Hematopoietic multipotent progenitor cell treated with erythropoietin and hydrocortisone succinate and interleukin-3 and kit ligand, for 4 days (in vitro differentiated cells): ENCODE results near the gene RIMKLA.
A peak's percentile ranks its signal among the peaks of the same experiment; 100 is the strongest.

ENCODE experiments used
- DNase-seq: peaks from one replicate; pipeline ENCODE4 v3.0.0-alpha.2; 2015

The RIMKLA gene

DNA sequence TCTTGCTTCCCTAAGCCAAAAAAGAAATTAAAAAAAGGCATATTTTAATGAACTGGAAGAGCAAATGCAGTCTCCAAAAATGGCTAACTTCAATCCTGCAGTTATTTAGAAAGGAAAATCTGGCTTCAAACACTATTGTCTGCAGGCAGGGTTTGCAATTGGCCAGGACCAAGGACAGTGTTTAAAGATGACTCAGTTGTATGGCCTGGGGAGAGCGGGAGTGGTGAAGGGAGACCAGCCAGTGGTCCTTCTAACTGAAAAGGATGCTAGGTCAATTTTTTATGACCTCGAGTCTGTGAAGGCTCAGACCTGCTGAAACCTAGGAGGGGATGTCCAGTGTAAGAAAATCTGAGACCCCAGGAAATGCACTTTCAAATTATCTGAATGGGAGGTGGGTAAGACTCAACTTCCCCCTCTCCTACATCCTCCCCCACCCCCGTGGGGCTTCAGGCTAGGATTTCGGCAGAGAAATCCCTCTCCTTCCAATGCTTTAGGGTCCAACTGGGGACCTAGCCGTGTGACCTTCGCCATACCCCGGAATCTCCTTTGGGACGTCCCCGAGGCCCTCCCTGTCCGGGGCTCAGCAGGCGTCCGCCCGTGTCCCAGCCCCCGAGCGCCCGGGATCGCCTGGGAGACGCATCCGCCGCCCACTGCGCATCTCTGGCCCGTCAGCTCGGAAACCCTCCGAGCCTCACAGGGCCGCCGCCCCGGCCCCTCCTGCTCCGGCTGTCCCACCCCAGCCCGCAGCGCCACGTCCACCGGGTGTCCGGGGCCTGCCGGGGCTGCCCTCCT is 602 bp upstream of the RIMKLA start:
- peak; percentile 58 for DNase-seq

DNA sequence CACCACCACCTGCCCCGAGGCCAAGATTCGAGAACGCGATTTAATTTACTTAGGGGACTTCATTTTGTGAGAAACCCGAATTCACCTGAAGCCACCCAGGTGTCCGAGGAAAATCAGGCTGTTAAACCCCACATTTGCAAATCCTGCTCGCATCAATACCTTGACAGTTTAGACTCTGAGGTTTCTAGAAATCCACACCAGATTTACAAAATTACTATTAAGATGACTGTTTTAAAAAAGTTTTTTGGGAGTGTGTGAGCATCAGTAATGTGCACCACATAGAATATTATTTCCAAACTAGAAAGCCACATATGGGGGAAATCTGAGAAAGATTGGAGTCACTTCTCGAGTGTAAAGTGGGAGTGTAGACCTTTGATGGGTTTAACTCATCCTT is 685 bp downstream of the RIMKLA start:
- DNase-seq, result no peak

- peak; percentile 39 for DNase-seq
Observed at GRCh38 chr1:42385283-42385682, 4.7 kb downstream of the RIMKLA start.

- no peak for DNase-seq
Observed at GRCh38 chr1:42386051-42386450, 5.5 kb downstream of the RIMKLA start.

GRCh38 chr1:42392255-42392654 is 11.7 kb downstream of the RIMKLA start:
- DNase-seq, result no peak

- DNase-seq, result no peak
Observed at GRCh38 chr1:42392967-42393848, 12.6 kb downstream of the RIMKLA start.

DNA sequence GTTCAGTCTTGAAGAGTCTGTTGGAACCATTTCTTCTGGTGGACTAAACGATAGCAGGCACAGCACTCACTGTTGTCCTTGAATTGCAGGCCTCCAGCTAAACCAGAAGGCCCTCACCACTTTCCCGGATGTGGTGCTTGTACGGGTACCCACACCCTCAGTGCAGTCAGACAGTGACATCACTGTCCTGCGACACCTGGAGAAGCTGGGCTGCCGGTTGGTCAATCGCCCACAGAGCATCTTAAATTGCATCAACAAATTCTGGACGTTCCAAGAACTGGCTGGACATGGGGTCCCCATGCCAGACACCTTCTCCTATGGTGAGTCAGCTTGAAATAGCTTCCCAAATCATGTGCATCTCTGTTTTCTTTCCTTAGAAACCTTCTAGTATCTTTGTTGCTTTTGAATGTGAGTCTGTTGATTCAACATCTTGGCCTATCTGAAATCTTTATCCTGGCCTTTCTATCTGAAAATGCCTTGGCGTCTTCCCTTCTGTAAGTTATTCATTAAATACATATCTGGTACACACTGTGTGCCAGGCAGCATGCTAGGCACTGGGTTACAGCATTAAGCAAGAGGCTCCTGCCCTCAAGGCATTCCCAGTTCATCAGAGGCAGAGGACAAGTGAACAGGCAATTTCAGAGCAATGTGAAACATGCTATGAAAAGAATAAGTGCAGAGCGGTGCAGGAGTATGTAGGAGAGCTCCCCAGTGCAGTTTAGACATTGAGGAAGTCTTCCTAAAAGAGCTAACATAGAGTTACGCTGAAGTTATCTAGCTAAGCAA is 18.9 kb downstream of the RIMKLA start:
- DNase-seq, result no peak

- DNase-seq, result no peak
Observed at GRCh38 chr1:42403880-42404400, 23.3 kb downstream of the RIMKLA start.

DNA sequence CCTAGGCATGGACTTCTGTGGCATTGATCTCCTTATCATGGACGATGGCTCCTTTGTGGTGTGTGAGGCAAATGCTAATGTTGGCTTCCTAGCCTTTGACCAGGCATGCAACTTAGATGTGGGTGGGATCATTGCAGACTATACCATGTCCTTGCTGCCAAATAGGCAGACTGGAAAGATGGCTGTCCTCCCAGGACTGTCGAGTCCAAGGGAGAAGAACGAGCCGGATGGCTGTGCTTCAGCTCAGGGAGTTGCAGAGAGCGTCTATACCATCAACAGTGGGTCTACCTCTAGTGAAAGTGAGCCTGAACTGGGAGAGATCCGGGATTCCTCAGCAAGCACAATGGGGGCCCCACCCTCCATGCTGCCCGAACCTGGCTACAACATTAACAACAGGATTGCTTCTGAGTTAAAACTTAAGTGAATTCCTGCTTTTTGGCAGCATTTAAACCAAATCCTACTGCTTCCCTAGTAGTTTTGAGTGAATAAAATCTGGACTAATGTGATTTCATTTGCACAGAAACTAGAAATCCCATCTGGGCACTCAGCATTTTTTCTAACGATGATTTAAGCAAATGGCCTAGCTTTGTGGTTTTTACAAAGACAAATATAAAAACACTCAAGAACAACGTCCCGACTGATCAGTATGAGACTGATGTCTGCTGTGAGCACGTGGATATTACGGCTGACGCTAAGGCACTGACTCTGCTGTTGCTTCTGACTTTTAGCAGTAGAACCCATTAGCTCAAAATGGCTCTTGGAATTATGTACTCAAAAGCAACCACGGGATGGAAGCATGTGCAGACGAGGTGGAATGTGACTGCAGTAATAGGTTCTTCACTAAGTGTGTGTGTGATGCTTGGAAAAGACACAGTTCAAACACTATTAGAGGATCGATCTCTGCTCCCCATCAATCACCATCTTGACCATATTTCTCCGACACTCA is 34.2 kb downstream of the RIMKLA start:
- DNase-seq, result no peak

DNA sequence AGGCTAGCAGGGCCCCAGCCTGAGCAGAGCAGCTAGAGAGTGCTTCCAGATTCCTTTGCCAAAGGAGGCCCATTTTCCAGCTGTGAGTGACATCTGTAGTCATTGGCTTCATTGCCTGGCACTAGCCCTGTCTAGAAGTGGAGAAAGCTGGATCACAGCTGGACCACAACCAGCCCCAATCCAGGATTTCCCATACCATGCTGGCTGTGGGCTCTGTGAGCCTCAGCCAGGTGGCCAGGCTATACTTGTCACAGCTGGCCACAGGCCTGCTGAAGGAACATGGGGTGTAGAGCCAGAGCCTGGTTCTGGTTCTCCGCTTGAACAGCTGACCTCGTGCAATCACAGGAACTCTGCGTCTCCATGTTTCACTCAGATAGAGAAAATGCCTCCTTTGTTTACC is 36.6 kb downstream of the RIMKLA start:
- DNase-seq, result no peak

DNA sequence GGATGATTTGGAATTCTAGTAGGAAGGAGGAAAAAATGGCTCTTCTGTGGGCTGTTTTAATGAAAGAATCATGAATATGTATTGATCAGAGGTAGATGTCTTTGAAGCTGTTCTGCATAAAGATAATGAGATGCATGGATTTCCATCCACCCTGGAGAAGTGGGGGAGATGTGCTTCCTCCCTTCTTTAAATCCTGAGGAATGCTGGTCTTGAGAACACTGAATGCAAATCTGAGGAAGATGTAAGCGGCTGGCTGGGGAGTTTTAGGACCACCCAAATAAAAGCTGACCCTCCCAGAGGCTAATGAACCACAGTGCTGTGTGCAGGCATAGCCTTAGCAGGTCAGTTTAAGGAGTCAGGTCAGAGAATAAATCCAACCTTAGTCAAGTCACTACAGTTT is 37.9 kb downstream of the RIMKLA start:
- DNase-seq, result no peak

DNA sequence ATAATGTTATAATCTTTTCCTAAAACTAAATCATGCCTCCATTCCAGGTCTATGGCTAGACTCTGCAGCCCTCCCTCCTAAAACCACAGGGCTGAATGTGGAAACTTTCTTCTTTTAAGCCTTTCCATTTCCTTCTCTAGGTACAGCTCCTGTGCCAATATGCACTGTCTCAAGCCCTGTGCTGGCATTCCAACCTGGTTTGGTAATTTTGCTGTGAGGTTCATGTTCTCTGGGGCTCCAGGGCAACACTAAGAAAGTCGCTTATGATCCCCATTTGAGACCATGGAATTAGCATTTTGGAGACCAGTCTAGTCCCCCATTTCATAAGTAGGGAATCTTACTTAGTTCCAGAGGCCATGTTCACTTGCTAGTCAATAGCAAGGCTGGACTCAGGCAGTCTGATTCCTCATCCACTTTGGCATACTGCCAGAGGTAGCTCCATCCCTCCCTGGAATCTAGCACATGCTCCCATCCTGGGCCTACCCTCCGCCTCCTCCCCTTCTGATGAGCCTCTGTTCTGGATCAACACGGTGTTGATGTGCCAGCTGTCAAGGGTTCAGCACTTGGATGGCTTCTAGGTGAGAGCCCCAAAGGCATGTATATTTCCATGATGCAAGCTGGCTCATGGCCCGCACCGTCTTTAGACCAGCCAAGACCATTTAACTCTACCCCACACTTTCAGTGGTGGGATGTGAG is 38.7 kb downstream of the RIMKLA start:
- no peak for DNase-seq

DNA sequence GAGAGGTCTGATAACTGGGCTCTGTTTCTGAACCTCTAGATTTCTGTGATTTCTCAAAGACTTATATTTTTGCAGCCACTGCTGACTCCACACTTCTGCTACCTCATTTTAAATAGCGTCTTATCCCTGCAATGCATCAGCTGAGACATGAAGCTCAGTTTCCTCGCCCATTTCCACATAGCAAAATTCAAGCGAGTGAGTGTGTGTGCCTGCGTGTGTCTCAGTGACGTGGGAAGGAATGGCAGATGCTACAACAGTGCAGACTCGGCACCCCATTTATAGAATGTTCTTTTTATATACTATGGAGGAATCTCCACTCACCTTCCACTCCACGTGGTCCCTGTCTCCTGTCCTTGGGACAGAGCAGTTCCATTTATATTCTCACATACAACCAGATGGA is 39.5 kb downstream of the RIMKLA start:
- DNase-seq, result no peak

DNA sequence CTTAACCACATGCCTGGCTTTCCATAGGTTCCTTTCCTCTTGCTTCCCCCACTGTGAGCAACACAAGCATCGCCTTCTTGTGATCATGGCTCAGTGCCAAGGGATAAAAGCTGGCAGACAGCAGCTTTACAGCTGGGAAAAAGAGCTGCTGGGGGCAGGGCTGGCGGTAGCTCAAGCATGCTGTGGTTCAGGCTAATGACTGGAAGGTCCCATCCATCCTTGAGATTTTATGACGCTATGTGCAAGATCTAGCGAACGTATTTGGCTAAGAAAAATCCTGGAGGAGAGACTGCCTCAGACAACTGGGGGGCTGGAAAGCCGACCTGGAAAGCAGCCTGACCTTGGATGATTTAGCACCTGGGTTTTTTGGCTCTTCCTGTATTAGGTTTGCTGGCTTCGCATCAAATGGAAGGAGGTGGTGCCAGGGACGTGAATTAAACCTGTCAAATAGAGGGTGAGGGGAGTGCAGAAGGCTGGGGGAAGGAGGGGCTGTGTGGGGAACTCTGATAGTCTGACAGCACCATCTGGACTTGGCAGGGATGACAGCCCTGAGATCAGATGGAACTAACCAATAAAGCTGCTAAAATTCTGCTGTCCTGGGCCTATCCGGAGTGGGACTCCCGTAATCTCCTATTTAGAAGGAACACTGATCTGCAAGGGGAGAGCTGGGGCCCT is 40.5 kb downstream of the RIMKLA start:
- DNase-seq, result no peak

- no peak for DNase-seq
Observed at GRCh38 chr1:42422737-42423136, 42.1 kb downstream of the RIMKLA start.

- no peak for DNase-seq
Observed at GRCh38 chr1:42423681-42424080, 43.1 kb downstream of the RIMKLA start.

- DNase-seq, result no peak
Observed at GRCh38 chr1:42424201-42424600, 43.6 kb downstream of the RIMKLA start.

DNA sequence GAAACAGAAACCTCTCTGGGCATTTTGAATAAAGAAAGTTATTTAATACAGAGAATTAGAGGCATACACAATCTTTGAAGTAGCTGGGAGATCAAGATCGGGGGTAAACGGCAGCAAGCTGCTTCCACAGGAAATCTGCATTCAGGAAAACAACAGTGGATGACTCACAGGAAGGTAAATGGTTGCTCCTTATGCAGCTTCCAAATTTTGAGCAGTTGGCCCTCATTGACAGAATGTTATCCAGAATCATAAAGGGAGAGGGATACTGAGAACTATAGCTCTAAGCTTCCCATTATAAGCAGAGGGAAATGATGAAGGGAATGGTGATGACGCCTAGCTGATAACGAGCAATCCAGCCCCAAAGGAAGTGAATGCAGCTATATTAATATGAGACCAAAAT is 46.6 kb downstream of the RIMKLA start:
- DNase-seq, result no peak

GRCh38 chr1:42429603-42430002 is 49.0 kb downstream of the RIMKLA start:
- no peak for DNase-seq

DNA sequence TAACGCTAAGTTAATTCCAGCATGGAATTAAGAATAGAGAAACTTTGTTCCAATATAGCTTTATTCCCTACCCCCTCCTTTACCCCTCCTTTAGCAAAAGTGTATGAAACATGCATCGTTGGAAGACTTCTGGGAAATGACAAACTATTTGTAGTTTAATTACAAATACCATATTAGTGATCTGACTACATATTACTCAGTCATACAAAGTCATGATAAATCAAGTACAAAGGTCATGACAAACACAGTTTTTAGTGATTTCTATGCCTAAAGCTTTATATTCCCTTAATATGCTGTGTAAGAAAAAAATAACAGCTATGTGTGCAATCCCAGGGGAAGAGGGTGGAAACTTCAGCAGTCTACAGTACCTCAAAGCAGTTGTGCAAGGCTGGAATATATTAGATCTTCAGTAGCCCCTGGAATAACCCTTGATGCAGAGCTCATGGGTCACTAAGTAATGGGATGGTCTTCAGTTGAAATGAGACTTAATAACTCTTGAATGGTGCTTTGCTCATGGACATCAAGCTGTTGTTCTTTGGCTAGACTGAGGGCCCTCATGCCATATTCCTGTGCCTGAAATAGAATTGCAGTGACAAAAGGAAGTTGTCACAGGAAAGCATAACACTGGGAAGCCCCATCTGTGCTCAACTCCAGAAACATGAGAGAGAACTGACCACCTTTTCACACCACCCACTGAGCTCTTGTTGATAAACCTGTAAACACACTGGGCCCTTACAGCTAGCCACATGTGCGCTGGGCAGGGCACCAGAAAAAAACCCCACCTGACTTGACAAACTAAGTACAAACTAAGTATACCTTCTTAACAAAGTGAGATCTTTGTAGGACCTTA is 49.9 kb downstream of the RIMKLA start:
- no peak for DNase-seq
